ENCODE data around the gene PREPL. TPM values are rescaled to one million over a fixed set of nuclear protein-coding genes. Genes with fewer than 3 reads are reported as not detected.
"Not testable (repeated sequence)": the region's sequence is repeated elsewhere in the genome, so short reads cannot be mapped to it uniquely, and the experiment has no call there.

PREPL gene
- total RNA-seq, 1 donor from 2014 or later: 62.7 TPM

DNA sequence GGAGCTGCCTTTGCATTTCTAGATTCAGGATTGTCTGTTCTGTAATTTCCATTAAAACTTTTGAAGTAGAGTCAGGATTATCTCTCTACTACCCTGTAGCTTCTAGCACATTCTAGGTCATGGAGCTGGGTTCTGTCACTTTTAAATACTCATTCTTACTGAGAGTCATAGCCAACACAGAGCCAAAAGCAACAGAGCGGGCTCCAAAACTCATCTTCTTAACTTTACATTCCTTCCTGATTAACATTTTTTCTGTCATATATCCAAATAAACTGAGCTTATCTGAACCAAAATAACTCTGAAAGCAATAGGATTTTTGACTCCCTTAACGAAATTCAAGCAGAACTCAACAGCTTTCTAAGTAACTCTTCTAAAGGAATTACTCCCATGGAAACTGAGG, 12.9 kb downstream of the PREPL start:
- DNase-seq (ENCODE audit: low spot score): peak; percentile 17

DNA sequence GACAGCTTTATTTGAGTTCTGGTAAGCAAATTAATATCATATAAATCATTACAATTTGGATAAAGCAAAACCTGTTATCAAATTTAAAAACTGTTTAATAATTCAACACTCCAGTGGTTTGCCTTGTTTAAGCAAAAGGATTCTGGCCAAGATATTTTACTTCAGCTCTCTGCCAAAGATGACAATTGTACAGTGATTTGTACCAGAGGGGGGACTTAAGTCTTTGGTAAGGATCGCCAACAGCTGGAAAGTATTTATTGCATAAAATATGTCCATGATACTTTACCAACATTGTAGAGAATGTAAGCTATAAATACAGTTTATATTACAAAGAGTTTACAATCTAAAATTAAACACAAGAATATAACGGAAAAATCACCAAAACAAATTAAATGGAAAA, 13.8 kb downstream of the PREPL start:
- DNase-seq (ENCODE audit: low spot score): no peak

DNA sequence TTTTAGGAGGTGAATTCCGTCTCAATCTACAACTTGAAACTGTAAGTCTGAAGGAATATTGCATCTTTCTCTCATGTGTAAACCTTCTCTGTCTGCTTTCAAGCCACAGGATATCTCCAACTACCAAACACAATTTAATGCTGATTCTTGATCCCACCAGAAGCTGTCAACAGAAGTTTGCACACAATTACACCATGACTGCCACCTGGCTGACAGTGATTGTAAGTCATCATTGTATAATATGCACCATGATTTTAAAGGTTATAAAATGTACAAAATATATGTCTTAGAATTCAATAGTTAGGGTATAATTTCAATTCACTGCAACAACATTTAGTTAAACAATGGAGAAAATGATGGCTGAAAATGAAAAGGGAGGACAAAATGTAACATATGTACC, 18.4 kb downstream of the PREPL start:
- no peak for DNase-seq (ENCODE audit: low spot score)

DNA sequence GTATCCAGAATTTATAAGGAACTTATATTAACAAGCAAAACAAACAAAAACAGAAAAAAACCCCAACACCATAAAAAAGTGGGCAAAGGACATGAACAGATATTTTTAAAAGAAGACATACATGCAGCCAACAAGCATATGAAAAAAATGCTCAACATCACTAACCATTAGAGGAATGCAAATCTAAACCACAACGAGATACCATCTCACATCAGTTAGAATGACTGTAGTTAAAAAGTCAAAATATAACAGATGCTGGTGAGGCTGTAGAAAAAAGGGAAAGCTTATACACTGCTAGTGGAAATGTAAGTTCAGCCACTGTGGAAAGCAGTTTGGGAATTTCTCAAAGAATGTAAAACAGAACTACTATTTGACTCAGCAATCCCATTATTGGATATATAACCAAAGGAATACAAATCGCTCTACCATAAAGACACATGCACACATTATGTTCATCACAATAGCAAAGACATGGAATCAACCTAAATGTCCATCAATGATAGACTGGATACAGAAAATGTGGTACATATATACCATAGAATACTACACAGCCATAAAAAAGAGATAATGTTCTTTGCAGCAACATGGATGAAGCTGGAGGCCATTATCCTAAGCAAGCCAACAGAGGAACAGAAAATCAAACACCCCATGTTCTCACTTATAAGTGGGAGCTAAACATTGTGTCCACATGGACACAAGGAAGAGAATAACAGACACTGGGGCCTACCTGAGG, 25.3 kb downstream of the PREPL start:
- no peak for DNase-seq (ENCODE audit: low spot score)

DNA sequence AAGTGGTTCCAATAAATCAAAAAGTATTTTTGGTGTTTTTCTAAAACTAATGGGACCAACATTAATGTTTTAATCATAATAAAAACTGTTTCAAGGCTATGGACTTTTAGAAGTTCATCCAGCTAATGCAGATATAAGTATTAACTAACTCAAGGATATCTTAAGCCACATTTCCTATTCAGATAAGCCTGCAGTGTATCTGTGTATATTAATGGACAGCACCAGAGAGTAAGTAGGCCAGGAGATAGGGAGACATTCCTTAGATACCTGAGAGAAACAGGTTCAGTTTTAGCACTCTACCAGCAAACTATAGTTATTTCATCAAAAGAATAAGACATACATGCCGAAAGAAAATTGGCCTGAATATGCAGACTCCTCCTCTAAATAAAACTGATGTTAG, 27.3 kb downstream of the PREPL start:
- no peak for DNase-seq (ENCODE audit: low spot score)

DNA sequence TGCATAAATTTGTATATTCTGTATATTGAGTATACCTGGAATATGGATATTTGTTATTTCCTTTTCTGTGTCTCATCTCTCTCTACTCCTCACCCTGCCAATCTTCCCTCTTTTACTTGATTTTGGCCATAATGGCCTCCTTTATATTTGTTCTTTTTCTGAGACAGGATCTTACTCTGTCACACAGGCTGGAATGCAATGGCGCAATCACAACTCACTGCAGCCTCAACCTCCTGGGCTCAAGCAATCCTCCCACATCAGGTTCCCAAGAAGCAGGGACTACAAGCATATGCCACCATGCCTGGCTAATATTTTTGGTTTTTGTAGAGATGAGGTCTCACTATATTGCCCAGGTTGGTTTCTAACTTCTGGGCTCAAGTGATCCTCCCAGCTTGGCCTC, 30.5 kb downstream of the PREPL start:
- DNase-seq (ENCODE audit: low spot score): no peak

DNA sequence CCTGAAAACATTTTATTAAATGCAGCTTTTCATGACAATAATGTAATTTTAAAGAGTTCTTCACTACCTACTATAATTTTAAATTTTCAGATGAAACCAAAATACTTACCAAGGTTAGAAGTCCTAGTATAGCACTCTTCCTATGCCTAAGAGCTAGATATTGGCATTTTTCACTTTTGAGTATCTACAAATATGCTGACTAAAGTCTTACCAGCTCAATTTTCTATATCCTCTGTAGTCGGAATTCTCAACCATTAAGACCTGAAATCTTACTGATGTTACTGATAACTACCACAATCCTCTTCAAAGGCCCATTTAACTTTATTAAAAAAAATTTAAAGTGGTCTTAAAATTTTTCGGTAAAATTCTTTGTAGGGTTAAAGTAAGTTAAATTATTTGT, 32.0 kb downstream of the PREPL start:
- no peak for DNase-seq (ENCODE audit: low spot score)

DNA sequence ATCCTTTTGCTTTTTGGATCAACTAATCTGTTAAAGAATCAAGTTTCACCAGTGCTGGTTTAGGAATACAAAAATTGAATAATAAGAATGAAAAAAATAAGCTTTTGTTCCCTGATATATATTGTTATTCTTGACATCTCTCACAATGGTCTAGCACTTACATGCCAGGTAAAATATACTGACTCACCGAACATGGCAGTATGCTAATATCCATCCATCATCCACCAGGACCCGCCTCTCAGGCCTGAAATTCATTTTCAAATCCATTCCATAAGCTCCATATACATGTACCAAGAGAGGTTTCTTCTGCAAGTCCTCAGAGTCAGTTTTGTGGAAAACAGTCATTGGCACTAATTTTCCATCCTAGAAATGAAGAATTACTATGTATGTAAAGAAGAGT, 32.5 kb downstream of the PREPL start:
- DNase-seq (ENCODE audit: low spot score): no peak

DNA sequence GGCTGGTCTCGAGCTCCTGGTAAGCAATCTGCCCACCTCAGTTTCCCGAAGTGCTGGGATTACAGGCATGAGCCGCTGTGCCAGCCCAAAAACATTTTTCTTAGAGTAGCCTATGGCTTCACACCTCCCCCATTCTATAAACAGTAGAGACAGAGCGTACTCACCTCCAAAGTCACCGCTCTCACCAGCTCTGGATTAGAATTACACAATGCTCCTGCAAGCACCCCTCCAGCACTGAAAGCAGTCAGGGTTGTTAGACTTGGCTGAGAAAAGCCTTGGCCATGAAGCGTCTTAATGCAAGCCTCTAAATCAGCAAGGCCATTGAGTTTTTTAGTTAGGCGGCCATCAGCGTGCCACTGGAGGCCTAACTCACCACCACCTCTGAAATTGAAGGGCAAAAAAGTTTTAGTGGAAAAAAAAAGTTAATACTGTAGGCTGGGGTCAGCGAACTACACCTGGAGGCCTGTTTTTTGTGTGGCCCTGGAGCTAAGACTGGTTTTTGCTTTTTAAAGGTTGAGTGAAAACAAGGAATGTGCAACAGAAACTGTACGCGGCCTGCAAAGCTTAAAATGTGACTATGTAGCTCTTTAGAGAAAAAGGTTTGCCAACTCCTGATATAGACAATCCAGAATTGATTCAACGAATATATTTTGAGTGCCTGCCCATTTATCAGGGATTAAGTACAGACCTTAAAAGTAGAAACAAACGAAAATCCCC, 34.6 kb downstream of the PREPL start:
- no peak for DNase-seq (ENCODE audit: low spot score)

DNA sequence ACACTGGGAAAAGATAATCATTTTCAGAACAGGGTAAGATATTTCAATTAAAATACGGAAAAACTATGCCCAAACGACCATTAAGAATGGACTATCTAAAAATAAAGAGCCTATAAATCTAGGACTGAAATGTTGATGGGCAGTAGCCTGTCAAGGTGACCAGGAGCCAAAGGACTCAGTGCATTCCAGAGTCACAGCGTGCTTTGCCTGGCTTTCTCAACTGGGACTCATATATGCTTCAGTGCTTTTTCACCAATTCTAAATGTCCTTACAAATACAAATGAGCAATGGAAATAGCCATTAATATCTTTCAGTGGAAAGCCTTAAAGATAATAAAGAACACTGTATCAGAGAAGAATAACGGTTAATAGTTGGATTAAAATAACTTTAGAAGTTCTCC, 35.4 kb downstream of the PREPL start:
- no peak for DNase-seq (ENCODE audit: low spot score)

DNA sequence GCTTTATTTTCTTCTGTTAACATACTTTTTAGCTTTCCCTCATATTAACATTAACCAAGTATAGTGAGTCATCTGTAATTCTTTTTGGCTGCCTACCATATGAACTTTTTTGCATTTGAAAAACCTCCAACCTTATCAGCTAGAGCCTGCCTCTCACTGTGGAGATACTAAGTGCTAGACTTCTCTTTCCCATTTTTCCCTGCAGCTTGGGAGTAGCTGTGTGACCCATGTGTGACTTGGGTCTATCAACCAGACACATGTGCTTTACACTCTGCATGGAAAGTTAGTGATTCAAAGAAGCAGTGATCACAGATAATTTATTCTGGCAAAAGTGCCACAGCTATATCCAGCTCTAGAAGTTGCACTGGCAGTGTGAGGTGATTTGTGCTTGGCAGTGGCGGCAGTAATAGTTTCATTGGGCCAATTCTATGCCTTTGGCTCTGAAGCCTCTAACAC, 36.3 kb downstream of the PREPL start:
- DNase-seq (ENCODE audit: low spot score): no peak

DNA sequence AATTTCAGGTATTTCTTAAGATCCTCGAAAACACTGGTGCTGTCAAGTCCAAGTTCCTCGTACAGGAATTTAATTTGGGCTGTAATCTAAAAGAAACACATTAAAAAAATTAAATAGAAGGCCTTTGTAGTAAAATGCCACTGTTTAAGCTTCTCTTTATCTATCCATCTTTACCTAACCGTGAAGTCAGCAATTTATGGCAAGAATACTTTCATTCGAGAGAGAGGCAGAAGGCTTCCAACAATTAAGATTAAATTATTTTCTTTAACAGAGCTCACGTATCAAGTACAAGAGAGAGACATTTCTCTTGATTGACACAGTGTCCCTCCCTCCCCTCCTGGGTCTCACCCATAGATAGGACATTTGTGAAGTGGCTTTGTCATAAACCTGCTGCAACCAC, 39.9 kb downstream of the PREPL start:
- no peak for DNase-seq (ENCODE audit: low spot score)

DNA sequence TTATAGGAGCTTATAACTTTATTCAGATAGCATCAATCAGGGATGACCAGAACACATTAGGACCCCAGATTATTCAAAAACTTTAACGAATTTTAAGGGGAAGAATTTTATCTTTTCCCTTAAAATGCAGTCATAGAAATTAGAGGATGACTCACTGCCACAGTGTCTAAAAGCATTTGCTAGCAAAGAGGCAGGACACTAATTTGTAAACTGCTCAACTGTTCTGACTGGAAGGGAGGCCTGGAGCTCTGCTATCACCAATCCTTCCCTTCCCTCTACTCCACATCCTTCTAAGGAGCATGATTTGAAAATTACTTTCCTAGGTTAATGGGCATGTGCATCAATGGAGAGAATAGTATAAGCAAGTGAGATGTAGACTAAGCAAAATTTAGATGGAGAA, 40.5 kb downstream of the PREPL start:
- no peak for DNase-seq (ENCODE audit: low spot score)

DNA sequence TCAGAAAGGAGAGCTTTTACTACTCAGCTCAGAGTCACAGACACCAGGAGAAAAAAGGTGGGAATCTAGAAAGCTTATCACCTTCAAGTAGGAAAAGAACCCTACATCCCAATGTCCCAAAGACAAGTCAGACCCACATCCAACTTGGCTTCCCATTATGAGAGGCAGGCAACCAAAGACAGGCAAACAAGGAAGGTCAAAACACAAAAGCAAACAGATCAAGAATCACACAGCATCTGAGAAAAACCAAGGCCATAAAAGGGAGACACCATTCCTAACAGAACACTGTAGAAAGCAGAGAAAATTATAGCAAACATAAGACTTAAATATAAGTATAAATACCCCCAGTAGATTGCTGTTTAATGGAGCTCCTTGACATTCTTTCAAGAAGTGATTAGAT, 45.3 kb downstream of the PREPL start:
- no peak for DNase-seq (ENCODE audit: low spot score)

DNA sequence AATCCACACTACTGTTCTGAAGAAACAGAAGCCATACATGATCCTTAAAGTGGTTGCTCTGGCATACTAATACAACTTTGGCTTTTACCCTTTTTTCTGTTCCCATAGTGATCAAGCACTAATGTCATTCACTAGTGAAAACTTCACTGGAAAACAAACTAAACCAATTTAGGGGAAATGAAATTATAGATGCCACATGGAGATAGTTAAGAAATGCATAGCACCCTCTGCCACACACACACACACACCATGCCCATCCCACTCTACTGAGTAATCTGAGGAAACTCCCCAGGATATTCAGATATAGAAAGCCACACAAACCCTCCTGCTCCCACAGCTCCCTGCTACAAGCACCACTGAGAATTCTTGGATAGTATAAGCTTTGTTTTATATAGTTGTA, 46.9 kb downstream of the PREPL start:
- DNase-seq (ENCODE audit: low spot score): no peak

DNA sequence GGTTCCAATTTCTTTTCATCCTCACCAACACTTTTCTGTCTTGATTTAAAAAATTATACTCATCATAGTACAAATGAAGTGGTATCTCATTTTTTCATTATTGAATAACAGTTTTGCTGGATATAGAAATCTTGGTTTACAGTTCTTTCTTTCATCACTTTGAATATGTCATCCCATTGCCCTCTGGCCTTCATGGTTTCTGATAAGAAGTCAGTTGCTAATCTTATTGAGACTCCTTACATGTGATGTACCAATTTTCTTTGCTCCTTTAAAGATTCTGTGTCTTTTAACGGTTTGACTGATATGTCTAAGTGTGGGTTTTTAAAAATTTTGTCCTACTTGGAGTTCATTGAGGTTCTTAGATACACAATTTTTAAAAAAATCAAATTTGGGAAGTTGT, 51.0 kb downstream of the PREPL start:
- DNase-seq (ENCODE audit: low spot score): no peak

DNA sequence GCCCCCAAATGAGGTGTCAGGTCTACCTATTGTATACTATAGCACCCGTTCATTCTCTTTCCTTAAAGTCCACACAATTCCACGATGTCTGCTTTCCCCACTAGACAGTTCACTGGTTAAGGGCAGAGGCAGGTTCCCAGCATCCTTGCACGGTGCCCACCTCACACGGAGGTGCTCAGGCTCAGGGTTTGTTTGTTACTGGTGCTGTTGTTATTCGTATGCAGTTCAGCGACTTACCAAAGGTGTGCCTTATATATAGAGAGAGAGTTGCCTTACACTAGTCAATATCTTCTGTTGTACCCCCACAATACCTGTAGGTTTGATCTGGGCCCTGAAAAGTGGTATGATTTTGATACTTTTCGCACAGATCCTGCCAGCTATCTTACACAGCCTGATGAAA, 55.4 kb downstream of the PREPL start:
- DNase-seq (ENCODE audit: low spot score): no peak

DNA sequence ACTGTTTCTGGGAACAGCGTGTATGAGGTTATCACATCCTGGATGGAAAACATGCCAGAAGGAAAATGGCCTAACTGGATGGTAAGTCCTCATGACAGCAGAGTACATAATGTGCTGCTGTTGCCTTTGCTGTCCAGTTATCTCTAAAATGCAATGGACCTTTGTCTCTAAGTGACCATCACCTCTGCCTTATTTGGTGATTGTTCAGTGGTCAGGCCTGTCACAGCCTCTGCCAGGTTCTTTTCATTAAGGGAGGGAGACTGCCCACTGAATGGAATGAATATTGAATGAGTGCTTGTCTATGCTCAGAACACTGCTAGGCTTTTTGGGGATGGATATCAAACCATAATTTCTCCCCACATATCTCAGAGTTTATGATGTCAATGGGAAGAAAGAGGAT, 57.0 kb downstream of the PREPL start:
- DNase-seq (ENCODE audit: low spot score): no peak

DNA sequence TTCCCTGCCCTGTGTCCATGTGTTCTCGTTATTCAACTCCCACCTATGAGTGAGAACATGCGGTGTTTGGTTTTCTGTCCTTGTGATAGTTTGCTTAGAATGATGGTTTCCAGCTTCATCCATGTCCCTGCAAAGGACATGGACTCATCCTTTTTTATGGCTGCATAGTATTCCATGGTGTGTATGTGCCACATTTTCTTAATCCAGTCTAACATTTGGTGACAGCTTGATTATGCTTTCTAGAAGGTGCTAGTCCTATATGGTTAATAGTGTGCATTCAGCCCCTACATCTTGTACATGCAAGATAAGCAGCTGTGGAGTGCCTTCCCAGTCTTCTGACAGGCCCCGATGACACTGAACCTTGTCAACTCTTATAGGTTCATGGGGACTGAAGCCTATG, 57.5 kb downstream of the PREPL start:
- not testable (repeated sequence) for DNase-seq (ENCODE audit: low spot score)

DNA sequence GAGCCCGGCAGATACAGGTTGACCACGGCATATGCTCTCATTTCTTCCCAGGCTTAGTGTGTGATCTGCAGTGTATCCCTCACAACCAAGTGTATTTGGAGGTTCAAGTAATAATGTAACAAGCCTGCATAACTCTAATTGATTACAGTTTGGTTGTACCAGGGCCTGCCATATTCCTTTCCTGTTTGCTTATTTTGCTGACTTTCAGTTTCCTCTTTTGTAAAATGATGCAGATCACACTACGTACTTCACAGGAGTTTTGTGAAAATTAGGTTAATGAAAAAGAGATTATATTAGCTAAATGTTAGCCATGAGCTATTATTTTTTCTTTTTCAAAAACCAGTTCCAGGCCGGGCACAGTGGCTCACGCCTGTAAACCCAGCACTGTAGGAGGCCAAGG, 60.2 kb downstream of the PREPL start:
- DNase-seq (ENCODE audit: low spot score): no peak

DNA sequence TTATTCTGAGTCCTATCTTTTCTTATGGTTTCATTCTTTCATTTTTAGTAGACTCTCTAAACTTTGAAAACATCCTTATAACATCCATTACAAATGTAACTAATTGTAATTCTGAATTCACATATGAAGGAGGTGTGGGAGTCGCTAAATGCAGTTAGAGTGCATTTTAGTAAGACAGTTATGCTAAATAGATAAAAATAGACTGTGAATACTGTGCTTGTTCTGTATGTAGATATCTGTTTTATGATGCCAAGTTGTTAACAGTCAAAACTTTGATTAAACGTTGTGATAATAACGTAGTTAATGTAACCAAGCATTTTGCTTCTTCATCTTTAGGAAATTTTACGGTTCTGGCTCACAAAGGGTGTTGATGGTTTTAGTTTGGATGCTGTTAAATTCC, 61.7 kb downstream of the PREPL start:
- DNase-seq (ENCODE audit: low spot score): no peak

DNA sequence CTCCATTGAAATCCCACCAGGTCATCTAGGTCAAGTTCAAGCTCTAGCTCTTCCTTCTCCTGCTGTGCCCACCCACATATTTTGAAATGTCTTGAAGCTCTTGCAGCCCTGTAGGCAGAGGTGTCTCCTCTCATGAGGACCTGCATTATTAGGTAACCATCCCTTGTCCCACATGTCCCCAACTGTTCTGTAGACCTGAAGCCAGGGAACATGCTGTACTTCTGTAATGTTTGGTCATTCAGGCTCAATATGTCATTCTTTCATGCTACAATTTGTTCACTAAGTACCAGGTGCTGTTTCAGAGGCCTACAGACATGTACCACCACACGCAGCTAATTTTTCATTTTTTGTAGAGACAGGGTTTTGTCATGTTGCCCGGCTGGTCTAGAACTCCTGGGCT, 63.9 kb downstream of the PREPL start:
- no peak for DNase-seq (ENCODE audit: low spot score)

DNA sequence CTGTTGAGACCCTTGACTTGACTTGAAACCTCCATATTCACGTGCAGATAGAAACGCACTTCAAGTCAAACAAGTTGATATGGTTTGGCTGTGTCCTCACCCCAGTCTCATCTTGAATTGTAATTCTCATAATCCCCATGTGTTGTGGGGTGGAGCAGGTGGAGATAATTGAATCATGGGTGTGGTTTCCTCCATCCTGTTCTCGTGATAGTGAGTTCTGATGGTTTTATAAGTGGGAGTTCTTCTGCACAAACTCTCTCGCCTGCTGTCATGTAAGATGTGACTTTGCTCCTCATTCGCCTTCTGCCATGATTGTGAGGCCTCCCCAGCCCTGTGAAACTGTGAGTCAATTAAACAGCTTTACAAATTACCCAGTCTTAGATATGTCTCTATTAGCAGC, 64.6 kb downstream of the PREPL start:
- no peak for DNase-seq (ENCODE audit: low spot score)
